IPS-NIHi7 (cell line): Measurements from ENCODE around the gene MRPL3.
"Not testable (repeated sequence)": the region's sequence is repeated elsewhere in the genome, so short reads cannot be mapped to it uniquely, and the experiment has no call there.

Experiments used
- DNase-seq: peaks from one replicate; pipeline ENCODE4 v3.0.0; 2012; ENCODE audit warnings: mixed read lengths; ENCODE audit errors: extremely low spot score

The MRPL3 gene

DNA sequence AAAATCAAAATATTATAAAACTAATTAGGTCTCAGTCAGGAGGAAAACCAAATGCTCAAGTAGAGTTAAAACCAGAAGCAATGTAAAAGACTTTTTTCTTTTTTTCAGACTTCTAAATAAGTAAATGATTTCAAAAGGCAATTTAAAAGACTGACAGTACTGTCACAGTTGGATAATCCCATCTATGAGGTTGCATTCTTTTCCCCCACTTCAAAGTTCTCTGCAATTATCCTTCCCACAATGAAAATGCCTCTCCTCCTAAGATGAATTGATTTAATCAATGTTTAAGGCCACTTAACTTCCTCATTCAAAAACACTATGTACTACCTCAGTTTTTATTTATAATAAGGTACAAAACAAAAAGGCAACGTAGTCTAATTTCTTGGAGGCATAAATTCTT, 8.1 kb downstream of the MRPL3 start:
- DNase-seq: no peak

DNA sequence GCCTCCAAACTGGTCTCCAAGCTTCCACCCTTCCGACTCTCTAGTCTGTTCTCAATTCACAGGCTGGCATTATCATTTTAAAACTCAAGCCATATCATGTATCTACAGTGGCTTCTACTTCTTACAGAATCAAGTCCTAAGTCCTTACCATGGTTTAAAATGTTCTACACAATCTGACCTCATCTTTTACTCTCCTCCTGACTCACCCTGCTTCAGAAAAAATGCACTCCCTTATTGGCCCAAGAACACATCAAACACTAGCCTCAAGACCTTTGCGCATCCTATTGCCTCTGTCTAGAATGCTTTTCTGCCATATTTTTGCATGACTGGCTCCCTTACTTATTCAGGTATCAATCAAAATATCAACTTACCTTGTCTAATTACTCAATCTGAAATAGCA, 11.0 kb downstream of the MRPL3 start:
- DNase-seq: no peak

DNA sequence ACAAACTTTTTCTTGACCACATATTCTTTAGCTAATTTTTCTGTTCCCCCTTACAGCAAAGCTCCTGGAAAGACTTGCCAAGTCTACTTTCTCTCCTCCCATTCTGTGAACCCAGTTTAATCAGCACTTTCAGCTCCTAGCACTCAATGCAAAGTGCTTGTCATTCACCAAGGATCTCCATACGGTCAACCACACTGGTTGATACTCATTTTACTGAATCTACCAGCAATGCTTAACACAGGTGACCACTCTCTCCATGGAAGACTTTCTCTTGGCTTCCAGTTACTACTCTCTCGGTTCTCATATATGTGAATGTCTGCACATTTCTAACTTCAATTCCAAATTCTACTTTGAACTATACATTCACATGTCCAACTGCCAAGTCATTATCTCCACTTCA, 11.7 kb downstream of the MRPL3 start:
- DNase-seq: no peak

DNA sequence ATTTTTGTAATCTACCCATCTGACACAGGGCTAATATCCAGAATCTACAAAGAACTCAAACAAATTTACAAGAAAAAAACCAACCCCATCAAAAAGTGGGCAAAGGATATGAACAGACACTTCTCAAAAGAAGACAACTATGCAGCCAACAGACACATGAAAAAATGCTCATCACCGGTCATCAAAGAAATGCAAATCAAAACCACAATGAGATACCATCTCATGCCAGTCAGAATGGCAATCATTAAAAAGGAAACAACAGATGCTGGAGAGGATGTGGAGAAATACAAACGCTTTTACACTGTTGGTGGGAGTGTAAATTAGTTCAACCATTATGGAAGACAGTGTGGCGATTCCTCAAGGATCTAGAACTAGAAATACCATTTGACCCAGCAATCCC, 16.2 kb downstream of the MRPL3 start:
- DNase-seq: not testable (repeated sequence)

DNA sequence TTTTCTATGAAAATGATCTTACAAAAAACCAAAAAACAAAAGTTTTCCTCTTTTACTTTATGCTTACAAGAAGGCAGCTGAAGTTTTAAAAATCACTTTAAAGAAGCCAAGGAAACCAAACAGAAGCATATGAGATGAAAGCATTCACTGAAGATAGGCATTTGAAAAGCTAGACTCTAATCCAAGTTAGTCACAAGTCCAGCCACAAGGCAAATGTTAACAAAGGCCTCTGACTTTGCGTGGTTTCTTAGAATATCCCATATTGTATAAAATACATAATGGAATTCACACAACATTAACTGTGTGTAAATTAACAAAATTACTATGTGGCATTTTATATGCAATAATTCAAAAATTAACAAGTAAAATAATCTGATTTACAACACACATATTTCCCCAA, 17.7 kb downstream of the MRPL3 start:
- no peak for DNase-seq

DNA sequence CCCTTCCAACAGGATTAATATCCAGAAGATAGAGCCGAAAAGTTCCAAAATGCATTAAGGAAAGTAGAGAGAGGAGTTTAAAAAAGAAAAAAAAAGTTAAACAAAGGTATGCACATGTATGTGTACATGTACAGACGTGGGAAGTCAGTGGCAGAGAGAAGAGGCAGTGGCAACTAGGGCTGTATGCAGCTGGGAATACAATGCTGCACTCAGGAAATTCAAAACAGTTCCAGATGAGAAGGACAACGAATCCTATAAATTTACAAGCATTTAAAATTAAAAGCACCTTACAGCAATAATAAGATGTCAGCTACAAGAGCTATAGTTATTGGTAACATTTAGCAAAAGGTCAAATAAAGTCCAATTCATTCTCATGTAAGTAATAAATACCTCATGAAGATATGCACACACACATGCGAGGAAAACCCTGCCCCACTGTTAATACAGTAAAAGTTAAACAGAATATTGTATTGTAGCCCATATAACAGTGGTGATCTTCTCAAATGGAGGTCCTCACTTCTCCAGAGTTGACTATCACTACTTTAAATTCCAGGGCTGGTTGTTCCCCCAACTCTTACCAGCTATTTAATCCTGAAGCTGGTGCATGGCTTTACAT, 18.2 kb downstream of the MRPL3 start:
- DNase-seq: no peak

DNA sequence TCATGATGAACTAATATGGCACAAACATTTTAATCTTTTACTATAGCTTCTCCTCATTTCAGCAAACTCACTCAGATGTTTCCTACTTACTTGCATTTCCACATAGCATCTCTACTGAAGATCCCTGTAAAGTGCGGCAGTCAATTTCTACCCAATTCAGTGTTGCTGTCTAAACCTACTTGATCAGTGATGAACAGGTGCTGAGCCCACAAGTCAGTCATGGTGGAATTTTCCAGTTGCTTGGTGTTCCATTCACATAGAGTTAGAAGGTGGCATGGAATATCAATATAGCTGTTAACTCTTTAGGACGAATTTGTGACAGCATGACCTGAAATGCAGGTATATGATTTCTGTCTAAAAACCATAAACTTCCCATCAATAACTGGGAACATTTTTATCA, 22.7 kb downstream of the MRPL3 start:
- DNase-seq: no peak

DNA sequence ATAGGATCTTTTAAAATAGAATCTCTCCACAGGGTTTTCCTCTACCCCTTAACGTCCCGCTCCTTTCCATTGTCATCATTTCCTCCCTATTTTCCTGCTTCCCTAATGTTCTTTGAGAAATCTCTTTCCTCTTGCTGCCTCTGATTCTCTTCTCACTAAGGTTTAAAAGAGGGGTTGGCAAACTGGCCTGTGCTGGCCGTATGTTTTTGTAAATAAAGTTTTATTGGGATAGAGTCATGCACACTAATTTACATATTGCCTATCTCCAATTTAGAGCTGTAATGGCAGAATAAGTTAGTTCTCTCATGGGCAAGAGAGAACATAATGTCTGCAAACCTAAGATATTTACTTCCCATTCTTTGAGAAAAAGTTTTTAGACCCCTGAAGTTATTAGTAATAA, 25.0 kb downstream of the MRPL3 start:
- DNase-seq: no peak

DNA sequence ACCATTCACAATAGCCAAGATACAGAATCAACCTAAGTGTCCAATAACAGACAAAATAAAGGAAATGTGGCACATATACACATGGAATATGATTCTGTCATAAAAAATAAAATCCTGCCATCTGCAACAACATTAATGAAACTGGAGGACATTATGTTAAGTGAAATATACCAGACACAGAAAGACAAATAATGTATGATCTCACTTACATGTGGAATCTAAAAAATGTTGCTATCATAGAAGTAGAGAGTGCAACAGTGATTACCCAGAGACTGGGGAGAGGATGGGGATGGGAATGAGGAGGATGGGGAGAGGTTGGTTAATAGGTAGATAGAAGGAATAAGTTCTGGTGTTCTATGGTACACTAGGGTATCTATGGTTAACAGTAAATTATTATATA, 28.7 kb downstream of the MRPL3 start:
- DNase-seq: no peak

DNA sequence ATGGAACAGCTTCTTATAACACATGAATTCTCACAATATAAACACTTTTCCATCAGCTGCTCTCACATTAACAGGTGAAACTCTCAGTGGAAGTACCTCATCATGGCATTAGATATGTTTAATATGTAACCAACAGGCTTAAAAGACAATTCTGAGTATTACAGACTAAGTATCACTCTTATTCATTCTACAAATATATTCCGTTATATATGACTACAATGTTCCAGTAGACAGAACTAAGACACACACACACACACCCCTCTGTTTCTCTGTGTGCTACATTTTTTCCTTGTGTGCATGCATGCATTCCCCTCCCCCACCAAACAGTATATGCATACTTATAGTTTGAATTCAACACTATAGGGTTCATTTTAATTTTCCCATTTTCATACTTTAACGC, 32.4 kb downstream of the MRPL3 start:
- no peak for DNase-seq

DNA sequence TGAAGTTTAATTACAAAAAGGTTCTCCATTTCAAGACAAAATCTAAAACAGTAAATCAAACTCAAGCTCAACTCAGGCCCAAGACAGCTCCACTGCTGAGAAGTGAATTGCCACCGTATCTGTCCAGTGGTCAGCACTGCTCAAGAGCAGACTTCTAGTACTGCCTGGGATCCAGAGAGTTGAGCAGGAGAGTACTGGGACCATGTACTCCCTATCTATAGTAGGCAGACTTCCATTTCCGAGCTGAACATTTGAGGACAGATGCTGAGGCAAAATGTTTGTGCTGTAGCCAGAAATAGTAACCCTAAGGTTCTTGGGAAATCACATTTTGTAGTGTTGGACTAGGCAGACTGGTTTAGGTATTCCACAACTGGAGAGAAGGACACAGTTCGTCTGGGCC, 44.1 kb downstream of the MRPL3 start:
- DNase-seq: no peak

DNA sequence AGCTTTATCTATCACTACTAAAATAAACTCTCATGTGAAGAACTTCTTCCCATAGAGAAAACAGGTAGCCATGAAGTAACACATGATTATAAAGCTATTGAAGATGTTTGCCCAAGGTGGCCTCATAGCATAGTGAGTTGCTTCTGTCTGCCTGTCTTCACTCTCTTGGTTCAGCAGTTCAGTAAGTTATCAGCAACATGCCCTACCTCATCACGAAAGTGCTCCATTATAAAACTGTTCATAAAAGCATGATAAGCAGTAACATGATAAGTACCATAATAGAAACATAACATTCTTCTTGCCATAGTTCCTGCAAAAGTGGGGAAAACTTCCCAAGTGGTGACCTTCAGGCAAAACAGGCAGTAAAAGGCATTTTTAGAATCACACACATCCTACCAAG, 45.6 kb downstream of the MRPL3 start:
- DNase-seq: no peak

DNA sequence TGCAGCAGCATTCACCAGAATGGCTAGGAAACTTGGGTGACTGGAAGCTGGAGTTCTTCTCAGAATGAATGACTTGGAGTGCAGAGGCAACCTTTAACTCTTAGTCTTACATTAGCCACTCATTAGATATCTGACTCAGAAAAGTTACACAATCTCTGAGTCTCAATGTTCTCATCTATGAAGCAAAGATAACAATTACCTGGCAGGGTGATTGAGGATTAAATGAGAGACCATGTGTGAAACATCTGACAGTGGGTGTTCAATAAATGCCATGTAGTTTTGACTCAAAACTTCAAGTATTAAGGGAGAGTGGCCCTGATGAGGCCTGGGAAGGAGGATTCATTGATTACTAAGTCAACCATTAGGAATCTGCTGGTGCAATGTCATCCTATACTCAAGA, 48.3 kb downstream of the MRPL3 start:
- DNase-seq: no peak

DNA sequence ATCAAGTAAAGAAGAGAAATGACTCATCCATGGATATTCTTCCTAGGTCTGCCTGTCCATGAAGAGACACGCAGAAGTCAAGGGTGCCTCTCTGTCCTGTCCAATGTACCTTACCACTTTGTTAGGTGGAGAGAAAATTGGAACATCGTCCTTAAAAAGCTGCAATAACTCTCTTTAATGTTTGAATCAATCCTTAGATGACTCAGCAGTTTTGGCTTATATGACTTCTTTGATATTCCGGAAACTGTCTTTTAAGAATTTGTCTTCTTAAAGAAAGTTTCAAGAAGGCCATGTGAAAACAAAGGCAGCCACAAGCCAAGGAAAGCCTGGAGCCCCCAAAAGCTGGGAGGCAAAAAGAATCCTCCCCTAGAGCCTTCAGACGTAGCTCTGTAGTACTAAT, 49.2 kb downstream of the MRPL3 start:
- no peak for DNase-seq

DNA sequence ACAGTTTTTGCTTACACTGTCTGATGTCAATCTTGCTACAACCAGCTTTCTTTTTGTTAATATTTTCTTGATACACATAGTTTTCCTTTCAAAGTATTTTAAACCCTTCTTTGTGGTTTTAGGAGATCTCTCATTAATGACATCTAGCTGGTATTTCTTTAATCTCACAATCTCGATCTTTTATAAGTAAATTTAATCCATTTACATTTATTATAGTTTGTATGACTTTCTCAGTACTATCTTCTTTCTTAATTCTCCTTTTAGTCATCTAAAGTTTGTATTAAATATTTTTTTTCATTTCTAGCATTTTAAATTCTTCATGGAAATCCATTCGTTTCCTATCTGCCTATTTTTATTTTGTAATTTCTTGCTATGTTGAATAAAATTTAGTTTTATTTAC, 55.4 kb downstream of the MRPL3 start:
- DNase-seq: no peak

DNA sequence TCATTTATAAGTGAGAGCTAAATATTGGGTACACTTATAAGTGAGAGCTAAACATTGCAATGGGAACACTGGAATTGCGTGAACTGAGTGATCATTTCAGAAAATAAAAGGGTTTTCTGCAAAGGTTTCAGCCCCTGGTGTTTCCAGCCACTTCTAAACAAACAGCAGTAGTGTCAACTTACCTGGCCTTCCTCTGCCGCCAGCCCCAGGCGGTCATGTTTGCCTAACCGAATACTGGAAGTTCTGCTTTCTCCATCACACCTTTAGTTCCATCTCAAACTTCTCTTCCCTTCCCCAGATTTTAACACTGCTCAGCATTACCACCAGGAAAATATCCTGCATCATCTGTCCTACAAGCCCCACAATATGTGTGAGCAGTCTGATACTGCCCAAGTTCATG, 58.6 kb downstream of the MRPL3 start:
- DNase-seq: no peak

DNA sequence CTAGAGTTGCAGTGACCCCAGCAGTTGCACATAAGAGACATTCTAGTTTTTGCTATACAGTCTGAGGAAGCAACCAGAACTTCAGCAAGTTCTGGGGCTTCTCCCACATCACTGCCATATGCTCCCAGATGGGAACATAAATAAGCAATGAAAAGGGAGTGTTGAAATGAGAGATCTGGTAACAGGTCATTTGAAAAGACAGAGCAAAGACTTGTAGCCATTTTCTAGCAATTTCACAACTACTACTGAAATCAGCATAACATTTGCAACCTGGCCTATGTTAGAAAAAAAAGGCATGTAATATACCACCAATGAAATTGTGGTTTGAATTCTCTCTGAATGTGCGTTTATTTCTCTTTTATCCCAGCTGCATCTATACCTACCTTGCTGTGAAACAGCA, 63.7 kb downstream of the MRPL3 start:
- no peak for DNase-seq

DNA sequence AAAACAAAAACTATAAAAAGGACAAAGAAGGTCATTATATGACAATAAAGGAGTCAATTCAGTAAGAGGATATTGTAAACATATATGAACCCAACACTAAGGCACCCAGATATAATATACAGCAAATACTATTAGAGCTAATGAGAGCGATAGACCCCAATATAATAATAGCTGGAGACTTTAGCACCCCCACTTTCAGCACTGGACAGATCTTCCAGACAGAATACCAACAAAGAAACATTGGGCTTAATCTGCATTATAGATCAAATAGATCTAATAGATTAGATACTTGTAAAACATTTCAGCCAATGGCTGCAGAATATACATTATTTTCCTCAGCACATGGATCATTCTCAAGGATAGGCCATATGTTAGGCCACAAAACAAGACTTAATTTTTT, 67.8 kb downstream of the MRPL3 start:
- DNase-seq: no peak

DNA sequence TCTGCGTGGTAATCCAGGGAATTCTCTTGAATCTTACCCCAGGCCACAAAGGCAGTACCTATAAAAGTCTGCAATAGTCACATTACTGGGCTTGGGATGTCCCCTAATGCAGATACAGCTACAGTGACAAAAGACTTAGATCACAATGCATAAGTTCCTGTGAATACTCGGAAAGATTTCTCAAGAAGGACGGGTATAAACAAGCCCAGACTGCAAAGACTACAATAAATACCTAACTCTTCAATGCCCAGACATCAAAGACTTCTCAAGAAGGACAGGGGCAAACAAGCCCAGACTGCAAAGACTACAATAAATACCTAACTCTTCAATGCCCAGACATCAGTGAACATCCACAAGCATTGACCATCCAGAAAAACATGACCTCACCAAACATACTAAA, 70.3 kb downstream of the MRPL3 start:
- no peak for DNase-seq

DNA sequence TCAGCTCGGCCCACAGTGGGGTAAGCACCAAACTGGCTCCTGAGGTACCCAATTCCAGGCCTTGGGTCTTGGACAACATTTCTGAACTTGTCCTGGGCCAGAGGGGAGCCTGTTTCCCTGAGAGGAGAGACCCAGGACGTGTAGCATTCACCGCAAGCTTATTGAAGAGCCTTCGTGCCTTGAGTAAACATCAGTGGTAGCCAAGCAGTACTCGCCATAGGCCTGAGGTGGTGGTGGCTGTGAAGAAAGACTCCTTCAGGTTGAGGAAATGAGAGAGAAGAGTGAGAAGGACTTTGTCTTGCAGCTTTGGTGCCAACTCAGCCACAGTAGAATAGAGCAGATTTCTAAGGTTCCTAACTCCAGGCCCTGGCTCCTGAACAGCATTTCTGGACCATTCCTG, 71.0 kb downstream of the MRPL3 start:
- DNase-seq: no peak

DNA sequence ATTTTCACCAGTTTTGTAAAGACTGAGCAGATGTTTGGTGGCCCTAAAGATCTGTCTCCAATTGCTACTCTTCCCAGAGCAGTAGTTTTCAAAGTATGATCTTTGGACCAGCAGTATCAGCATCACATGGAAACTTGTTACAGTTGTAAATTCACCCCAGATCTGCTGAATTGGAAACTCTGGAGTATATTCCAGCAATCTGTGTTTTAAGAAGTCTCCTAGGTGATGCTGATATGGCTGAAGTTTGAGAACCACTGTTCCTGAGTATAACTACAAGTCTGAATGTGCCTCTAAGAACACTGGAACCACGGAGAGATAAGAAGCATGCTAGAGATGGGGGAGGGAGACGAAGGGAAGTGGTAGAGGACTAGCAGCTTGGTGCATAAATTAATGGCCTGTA, 75.5 kb downstream of the MRPL3 start:
- no peak for DNase-seq

DNA sequence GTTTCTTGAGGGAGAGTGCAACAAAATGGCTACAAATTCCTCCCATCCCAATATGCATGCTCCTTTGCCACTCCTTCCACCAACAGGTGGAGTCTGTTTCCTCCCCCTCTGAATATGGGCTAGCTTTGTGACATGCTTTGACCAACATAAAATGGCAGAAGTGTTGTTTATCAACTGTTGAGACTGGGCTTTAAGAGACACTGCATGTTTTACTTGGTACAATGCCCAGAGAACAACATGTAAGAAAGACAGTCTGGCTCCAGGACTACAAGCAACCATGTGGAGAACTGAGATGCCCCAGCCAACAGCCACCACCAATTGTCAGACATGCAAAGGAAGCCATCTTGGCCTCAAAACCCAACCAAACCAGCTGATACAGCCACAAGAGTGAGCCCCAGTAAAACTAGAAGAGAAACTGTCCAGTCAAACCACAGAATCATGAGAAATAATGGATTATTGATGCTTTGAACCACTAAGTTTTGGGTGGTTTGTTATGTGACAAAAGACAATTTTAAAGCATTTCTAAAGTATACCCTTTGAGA, 80.7 kb downstream of the MRPL3 start:
- DNase-seq: no peak

DNA sequence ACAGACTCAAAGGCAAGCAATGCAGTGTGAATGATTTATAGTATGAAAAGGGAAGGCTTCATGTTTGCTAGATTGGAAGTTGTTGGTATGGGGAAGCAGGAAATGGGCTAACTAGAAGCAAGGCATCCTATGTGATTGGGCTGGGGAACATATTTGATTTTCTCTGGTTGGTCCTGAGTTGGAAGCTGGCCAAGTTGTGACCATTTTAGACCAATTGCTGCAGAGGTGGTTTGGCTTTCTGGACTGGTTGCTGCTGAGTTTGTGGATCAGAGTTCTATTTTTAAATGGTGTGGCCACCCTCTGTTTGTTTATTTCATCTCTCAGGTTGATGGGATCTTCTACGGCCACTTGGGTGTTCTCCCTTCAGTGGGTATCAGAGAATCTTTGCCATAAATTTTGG, 81.5 kb downstream of the MRPL3 start:
- DNase-seq: no peak

DNA sequence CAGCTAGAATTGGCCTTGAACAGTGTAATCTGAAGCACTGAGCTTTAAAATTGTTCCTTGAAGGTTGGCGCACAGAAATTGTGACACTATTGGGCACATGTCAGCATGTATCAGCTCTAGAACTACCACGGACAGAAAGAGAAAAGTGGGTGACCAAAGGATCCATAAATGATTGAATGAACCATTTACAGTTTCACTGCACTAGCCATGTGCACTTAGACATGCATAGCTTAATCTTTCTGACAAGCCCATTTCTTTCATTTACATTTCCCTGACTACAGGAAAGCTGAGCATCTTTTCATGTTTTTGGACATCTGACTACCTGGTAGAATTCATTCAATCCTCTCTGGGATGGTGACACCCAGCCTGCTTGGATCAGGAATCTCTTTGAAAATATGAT, 85.0 kb downstream of the MRPL3 start:
- DNase-seq: no peak
